ENCODE results near the gene CSH2. TPM values are rescaled to one million over a fixed set of nuclear protein-coding genes. Genes with fewer than 3 reads are reported as not detected.

The CSH2 gene
- total and polyA plus RNA-seq, 2 of the 13 experiments (the other 11 are each of a cell fraction or from before 2014, with no cell fraction given), result not detected

DNA sequence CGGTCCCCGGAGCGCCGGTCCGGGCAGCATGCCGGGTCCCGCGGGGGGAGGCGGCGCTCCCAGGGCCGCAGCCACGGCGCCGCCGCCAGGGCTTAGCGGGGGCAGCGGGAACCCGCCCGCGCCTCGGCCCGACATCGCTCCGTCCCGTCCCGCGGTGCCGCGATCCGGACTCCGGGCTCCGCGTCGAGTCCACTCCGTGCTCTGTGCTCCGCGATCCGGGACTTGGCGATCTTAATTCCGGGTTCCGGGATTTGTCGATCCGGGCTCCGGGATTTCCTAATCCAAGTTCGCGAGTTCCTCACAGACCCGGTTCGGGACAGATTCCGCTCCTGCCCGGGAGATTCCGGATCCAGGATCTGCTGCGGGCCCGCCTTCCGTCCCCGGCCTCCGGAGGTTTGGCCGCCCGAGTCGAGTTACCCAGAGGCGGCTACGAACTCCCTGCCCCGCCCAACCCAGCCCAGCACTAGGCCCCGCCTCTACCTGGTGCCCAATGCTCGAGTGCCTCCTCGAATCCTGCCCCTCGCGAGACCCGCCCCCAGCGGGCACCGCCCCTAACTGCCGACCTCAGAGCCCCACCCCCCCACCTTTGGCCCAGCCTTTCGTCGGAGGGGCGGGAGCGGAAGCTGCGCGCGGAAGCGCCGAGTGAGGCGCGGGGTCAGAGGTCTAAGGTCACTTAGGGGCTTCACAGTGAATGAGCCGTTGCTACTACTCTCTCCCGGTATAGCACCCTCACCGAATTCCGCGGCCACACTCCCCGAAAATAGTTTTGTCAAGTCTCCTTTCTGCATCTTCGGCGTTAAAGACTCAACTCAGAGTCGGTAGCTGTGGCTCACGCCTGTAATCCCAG, 30.7 kb downstream of the CSH2 start, which contains the start of gene SMARCD2 (continued):
- TF ChIP-seq ZFP91 (CRISPR knock-in tag; IDR thresholded peaks at IDR 0.05; ENCODE audit: borderline replicate concordance) (peak; percentile 88), CBX5 (CRISPR knock-in tag; IDR thresholded peaks at IDR 0.05; ENCODE audit: borderline replicate concordance) (peak; percentile 95), ZNF34 (CRISPR knock-in tag; IDR thresholded peaks at IDR 0.05; ENCODE audit: borderline replicate concordance) (peak; percentile 86; the same call in 1 of the 2 replicates), REL (CRISPR knock-in tag; conservative IDR thresholded peaks at IDR 0.05) (peak; percentile 95), NCOA5 (CRISPR knock-in tag; IDR thresholded peaks at IDR 0.05) (0 out of 2 replicates have a peak, but pooled peaks have one; percentile 36), PRMT3 (CRISPR knock-in tag; IDR thresholded peaks at IDR 0.05; ENCODE audit: borderline replicate concordance, low read depth) (no peak; the same call in 1 of the 2 replicates), CREB3 (CRISPR knock-in tag; IDR thresholded peaks at IDR 0.05) (0 out of 2 replicates have a peak, but pooled peaks have one; percentile 84), ZBTB7B (CRISPR knock-in tag; IDR thresholded peaks at IDR 0.05) (peak; percentile 88), MTA3 (CRISPR knock-in tag; IDR thresholded peaks at IDR 0.05) (peak; percentile 49; the same call in 1 of the 2 replicates), ZNF20 (CRISPR knock-in tag; IDR thresholded peaks at IDR 0.05) (0 out of 2 replicates have a peak, but pooled peaks have one; percentile 84), HNF4G (IDR thresholded peaks at IDR 0.05; ENCODE audit: borderline replicate concordance, low read depth, low read length) (peak; percentile 89), HNF4G (CRISPR knock-in tag; IDR thresholded peaks at IDR 0.05; ENCODE audit: borderline replicate concordance, low read depth) (peak; percentile 74), HCFC1 (IDR thresholded peaks at IDR 0.05; ENCODE audit: low read depth, low read length) (peak; percentile 63)
- TF ChIP-seq, protein P1, sequence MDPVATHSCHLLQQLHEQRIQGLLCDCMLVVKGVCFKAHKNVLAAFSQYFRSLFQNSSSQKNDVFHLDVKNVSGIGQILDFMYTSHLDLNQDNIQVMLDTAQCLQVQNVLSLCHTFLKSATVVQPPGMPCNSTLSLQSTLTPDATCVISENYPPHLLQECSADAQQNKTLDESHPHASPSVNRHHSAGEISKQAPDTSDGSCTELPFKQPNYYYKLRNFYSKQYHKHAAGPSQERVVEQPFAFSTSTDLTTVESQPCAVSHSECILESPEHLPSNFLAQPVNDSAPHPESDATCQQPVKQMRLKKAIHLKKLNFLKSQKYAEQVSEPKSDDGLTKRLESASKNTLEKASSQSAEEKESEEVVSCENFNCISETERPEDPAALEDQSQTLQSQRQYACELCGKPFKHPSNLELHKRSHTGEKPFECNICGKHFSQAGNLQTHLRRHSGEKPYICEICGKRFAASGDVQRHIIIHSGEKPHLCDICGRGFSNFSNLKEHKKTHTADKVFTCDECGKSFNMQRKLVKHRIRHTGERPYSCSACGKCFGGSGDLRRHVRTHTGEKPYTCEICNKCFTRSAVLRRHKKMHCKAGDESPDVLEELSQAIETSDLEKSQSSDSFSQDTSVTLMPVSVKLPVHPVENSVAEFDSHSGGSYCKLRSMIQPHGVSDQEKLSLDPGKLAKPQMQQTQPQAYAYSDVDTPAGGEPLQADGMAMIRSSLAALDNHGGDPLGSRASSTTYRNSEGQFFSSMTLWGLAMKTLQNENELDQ (CRISPR knock-in tag; IDR thresholded peaks at IDR 0.05; ENCODE audit: borderline replicate concordance), result peak; percentile 73; the same call in 1 of the 2 replicates
